CD1c-positive myeloid dendritic cell (primary cell): Measurements from ENCODE around the gene COL12A1.

Experiments
- DNase-seq: peaks from one replicate; pipeline ENCODE4 v3.0.0-alpha.2; 2016; ENCODE audit errors: extremely low spot score

Gene COL12A1

DNA sequence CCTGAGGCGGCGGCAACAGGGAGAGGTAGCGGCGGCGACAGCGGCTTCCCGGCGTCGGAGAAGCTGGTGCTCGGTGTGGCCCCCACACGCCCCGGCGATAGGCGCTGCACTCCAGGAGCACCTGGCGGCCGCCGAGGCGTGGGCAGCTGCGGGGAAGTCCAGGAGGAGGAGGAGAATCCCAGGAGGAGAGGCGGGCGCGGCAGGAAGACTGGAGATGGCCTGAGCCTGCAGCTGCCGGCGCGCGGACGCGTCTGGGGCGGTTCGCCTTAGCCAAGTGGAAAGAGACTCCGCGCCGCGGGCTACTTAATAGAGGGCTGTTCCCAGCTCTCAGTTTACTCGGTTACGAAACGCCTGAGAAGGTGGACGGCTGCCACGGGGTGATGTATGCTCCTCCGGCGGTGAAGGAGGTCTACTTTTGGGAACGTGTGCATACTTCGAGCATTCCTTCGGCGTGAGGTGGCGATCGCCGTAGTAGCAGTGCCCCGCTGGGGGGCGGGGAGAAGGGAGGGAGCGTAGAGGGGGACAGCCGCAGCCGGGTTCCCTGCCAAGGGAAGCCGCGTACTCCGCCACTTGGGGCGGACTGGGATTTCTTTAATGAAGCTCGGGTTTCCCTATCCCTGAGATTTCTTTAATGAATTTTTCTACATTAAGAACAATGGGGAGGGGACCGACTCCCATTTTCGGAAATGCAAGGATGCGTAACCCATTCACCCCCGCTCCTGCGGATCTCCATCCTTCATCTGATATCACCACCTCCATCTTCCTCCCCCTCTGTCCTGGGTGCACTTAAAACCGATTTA, at the start of gene COL12A1:
TSS of gene COL12A1 (minus strand) at position 278 of the 800 bp plus-strand sequence. CDS start 3,261 bp downstream, outside the sequence.
- DNase-seq = no peak

DNA sequence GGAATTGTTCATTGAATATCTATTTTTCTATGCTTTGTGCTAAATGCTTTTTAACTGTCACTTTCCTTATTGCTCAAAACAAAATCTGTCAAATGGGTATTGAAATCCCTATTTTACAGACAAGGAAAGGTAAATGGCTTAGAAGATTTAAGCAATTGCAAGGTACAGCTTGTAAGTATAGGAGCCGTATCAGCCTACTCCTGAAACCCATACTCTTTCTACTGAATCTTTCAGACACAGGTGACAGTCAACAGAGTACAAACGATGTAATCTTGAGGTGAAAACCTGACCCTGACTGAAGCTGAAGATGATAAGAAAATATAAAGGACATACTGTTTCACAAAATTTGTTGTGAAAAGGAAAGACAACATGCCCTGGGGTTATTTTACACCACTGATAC, 44.7 kb upstream of the COL12A1 start:
- DNase-seq = no peak

DNA sequence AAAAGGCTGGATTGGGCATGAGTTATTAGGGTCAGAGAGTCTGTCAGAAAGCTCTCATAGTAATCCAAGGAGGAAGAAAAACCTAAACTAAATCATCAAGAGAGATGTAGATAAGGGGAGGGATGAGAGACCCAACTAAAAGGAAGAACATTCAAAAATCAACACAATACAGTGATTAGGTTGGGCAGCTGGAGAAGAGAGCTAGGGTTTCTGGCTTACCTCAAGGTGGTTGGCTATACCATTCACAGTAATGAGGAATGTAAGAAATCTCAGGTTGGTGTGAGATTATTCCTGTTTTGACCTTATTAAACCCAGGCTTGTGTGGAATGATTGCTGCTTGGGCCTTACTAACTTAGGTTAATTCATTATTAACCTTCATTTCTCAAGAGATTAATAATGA, 44.0 kb upstream of the COL12A1 start:
- no peak for DNase-seq

DNA sequence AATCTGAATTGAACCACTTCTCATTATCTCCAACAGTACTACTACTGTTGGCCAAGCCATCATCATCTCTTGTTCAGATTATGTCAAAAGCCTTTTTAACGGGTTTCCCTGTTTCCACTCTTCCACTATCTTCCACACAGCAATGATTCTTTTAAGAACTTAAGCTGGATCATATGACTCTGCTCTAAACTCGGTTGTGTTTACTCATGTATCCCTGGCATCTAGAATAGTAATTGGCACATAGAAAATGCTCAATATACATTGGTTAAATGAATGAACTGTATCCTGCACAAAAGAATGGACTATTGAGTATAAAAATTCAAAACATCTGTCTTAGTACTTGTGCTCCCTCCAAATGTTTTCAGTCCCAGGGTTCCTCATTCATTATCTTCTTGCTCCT, 40.5 kb upstream of the COL12A1 start:
- DNase-seq = no peak

DNA sequence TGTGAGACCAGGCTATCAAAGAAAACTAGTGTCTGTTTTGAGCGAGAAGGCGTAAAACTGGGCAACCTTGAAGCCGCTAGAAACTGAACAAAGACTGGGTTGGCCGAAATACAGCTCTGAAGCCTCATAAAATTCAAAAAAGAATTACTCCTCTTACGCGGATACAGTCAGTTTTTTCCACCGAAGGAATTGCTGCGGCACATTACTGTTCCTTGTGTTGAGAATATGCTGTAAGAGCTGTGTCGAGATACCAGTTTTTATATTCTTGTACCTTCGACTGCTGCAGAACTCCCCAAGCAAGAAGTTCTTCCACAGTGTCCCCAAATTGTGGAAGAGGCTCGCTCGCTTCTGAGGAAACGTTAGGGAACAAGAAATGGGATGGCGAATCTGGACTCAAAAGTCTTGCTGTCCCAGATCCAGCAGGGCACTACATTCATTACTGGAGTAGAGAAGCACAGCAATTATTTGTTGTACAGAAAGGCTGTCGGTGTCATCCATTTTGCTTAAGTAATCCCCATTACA, 38.3 kb upstream of the COL12A1 start:
- peak; percentile 38 for DNase-seq

DNA sequence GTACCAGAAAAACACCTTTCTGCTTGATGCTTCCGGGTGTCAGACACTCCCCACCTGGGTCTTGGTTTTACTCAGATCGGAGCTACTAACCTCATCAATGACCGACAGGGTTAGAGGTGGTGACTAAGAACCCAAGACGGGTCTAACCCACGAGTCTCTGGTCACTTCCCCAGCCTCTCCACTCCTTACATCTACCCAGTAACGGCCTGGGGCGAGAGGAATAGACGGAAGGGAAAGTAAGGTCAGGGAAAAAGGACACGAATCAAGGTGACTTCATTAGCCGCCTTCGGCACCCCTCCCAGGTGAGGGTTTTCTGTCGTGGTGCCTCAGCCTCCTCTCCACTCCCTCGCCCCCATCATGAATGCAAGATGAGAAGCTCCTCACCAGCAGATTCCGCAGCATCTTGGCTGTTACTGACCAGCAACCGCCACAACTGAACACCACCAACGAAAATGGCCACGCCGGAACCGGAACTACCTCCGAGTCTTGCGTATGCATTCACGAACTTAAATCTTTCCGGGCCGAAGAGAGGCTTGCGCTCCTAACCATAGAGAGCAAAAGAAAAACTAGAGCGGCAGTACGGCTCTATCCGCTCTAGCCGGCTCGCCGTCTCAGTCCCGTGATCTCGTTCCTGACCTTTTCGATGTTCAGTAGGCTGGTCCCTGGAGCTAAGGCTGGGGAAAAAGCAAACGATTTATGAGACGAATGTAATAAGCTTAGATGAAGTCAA, 37.6 kb upstream of the COL12A1 start, which contains the start of gene COX7A2:
TSS of gene COX7A2 (minus strand) at position 469 of the 730 bp plus-strand sequence. CDS start at position 402, 67 bp downstream.
- DNase-seq = peak; percentile 96

DNA sequence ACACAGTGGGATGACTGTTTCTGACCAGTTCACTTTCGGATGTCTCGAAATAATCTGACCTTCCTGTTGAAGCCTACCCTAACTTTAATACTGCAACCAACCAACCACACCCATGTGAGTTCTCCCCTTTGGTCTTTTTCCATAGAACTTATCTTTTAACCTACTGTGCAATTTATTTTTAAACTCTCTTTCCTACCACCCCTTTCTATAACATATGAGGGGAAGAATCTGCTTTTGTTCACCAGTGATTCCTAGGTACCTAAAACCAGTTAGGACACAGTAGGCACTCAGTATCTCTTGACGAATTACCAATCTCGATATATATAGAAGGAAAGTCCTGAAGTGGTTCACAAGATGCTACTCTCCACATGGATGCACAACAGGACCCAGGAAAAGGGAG, 30.8 kb upstream of the COL12A1 start:
- no peak for DNase-seq

DNA sequence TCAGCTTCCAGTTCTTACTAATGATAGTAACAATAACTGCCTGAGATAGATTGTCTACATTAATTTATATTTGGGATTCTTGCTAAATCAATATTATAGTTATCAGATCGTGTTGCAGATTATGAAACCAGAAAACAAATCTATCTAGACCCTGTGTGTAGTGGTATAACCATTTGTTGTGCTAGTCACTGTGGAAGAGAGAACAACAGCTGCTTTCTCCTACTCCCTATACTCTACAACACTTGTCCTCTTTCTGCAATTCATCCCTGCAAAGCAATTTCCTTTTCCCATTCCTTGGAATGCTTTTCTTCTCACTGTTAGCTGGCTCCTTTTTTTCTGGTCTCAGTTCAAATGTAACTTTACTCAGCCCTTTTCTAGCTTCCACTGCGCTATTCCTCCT, 29.4 kb upstream of the COL12A1 start:
- DNase-seq = no peak

DNA sequence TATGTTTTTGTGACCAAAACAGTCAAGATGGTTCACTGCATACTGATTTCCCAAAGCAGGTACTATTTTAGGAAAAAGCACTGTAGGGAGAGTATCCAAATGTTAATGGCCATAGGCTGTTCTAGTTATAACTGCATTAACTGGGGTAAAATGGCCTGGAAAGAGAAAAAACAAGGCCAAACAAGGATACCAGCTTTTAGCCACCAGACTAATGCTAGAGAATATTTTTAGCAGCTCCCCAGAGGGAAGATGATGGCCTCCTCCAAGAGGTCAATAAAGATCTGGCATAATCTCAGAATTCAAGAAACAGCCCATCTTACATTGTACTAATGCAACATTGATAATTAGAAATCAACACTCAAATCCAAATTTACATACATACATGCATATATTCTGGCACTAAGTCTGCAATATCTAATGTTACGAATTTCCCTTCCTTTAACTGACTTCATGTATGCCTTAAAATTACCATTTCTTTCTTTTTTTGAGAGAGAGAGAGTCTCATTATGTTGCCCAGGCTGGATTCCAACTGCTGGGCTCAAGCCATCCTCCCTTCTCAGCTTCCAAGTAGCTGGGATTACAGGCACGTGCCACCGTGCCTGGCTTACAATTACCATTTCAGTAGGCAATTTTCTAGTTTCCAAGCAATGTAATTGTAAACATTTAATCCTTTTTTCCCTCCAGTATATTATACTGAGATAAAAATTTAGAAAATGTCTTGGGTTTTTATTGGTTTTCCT, 28.4 kb upstream of the COL12A1 start:
- no peak for DNase-seq

DNA sequence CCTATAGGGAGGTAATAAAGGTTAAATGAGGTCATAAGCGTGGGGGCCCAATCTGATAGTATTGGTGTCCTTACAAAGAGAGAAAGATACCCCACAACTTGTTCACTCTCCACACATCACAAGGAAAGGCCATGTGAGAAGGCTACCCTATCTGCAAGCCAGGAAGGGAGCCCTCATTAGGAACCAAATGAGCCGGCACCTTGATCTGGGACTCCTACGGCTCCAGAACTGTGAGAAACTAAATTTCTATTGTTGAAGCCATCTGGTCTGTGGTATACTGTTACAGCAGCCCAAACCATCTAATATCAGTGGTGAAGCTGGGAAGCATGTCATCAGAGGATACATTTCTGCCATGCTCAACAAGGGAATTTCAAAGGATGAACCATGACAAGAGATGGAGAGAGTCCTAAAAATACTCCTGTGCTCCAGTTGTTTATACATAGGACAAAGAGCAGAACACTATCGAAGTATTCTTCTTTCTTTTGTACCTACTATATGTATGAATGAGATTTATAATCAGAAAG, 27.3 kb upstream of the COL12A1 start:
- DNase-seq = no peak

DNA sequence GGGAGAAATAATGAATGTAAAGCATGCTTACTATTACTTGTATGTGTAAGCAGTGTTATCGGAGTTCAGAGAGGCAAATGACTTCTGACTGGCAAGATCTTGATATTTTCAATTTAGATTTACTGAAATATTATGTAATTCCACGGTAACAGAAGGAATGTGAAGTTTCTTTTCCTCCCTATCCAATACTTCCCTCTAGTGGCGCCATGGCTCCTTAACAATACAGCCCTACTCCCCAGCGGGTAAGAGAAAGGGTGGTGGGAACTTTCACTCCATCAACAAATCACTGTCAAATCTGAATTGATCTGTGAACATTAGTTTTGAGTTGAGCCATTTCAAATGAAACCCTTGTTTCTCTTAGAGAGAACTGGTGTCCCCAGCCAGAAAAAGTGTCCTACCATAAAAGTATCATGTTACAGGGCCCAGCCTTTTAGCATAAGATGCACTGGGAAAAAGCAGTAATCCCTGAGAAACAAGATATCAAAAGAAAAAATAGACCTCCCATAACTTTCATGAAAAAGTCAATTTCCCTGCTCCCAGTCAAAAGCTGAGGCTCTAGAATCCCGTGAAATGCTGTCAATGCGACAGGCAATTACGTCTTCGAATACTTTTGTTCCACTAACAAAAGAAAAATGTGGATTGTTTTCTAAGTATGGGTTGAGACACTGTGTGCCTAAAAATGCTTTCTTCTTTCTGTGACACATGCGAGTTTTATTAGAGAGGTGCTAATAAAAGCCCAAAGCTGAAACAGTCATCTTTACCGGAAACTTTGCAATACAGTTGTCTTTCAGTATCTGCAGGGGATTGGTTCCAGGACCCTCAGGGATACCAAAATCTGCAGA, 24.9 kb upstream of the COL12A1 start:
- peak; percentile 18 for DNase-seq

DNA sequence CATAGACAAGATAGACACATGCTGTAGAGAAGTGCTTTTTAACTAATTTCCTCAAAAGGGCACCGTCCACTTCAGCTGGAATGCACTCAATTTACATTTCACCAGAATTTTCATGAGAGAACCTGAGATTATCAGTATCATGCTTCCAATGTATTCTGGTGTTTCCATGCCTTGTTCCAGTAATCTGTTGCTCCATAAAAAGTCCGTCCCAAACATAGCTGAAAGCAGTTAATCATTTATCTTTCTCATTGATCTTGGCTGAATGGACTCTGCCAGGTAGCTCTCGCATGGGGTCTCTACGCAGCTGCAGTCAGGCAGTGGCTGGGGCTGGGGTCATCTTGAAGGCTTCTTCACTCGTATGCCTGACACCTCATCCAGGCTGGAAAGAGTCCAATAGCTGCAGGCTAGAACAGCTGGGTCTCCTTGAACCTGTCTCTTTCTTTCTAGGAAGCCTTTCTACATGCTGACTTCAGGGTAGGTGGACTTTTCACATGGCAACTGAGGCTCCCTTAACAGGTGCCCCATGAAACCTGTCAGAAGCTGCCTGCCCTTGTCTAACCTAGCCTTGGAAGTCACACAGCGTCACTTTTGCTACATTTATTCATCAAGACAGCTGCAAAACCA, 18.6 kb upstream of the COL12A1 start:
- DNase-seq = no peak

DNA sequence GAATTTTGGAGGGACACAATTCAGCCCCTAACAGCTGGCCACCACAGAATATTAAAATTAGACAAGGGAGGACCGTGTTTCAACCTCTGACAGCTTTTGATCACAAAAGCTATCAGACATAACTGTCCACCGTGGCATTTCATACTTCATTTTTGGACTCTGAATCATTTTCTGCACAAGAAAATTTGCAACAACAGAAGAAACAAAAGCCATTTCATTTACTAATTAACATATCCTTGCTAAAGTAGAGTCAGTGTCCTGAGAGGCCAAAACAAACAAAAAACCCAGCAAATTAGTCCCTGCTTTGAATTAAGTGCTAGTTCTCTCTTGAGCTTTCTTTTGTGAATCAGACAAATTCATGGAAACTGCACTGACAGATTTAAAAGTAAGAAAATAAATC, 17.6 kb upstream of the COL12A1 start:
- DNase-seq = no peak

DNA sequence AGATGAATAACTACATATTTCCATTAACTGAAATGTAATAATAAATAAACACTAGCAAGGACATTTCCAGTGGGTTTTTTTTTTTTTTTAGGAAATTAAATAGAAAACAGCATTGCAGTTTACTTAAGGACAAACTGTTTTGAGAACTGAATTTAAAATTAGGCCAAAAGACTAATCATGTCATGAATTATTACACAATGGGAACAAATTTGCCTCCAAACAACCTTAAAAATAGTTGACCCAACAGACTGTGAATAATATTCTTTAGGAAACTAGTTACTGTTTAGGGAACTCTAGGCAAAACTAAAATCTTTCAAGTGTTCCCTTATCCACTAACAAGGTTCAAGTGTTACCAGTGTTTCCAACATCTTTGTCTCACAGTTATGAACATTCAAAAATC, 16.4 kb upstream of the COL12A1 start:
- no peak for DNase-seq

DNA sequence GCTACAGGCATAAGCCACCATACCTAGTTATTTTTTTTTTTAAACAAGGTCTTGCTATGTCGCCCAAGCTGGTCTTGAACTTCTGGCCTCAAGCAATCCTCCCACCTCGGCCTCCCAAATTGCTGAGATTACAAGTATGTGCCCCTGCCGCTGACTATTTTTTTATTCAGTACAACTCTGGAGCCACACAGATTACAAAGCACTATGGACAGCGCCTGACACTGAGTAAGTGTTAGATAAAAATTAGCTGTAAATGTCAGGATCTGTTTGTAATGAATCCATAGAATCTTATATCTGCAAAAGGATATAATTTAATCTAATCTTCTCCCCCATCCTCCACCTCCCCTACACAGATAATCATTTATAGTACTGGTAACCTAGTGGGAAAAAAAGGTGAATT, 15.3 kb upstream of the COL12A1 start:
- DNase-seq = no peak

DNA sequence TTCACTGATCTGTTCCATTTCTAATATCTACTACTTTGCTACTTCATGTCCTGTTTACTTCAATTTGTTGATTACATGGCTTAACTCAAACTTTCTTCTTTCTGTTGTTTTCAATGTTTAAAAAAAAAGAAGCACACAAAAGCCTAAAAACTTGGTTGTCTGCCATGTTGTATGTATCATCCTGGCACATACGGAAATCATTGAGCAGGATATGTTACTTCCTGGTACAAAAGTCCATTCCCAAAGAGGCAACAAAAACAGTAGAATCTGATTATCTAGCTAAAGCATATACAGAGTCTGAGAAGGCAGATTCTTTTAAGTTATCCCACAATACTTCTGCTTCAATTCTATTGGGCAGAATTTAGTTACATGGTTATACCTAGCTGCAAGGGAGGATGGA, 14.5 kb upstream of the COL12A1 start:
- DNase-seq = no peak

DNA sequence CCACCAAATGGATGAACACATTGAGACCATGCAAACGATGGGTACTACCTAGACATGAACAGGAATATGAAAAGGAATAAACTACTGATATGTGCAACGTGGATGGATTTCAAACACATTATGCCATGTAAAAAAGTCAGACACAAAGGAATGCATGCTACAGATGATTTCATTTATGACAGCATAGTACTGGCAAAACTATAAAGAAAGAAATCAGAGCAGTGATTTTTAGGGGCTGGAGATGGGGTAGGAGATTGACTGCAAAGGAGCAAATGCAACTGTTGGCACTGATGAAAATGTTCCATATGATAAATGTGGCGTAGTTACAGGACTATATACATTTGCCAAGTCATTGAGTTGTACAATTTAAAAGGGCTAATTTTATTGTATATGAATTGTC, 13.4 kb upstream of the COL12A1 start:
- DNase-seq = no peak

DNA sequence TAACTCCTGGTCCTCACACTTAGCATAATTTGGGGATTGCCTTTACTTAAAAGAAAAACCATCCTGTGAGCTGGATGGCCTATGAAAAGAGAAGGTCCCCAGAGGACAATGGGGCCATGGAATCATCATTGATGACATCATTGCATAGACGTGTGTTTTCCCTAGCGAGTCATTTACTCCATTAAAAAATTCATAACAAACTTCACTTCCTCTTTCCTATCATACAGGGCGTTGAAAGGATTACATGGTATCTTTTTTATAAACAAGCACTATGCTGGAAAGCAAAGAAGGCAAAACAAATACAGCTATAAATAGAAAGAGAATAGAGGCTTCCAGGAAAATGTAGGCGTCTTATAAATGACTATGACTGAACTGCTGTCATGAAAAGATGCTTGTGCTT, 11.3 kb upstream of the COL12A1 start:
- peak; percentile 49 for DNase-seq

DNA sequence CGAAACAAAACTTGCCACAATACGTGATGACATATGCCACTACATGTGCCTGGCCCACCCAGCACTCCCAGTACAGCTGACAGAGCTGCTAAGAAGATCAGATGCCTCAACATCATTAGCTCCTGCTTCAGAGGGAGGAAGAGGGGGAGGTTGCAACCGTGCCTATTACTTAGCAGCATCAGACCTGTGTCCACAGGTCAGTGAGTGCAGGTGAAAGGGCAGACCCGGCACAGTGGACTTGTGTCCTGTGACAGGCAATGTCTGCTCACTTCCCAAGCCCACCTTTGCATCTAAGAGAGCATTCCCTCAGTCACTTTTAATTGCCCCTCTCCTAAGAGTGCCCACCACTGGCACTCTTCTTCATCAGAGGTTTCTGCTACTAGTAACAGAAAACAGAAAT, 9.4 kb upstream of the COL12A1 start:
- DNase-seq = no peak

DNA sequence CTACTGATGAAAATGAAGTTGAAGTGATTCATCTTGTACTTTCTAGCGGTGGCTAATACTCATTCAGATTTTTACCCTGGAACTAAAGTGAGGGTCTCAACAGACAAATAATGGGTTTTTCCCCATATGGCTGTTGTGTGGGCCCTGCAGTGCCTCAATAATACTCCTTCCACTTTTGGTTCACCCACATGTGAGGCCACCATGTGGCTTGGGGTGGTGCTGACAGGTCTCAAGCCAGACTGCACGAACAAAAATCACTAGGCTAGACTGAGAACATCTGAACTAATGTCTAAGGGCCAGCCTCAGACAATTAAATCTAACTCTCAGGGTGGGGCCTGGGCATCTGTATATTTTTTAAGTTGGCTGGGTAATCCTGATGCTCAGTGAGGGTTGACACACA, 7.9 kb upstream of the COL12A1 start:
- DNase-seq = no peak

DNA sequence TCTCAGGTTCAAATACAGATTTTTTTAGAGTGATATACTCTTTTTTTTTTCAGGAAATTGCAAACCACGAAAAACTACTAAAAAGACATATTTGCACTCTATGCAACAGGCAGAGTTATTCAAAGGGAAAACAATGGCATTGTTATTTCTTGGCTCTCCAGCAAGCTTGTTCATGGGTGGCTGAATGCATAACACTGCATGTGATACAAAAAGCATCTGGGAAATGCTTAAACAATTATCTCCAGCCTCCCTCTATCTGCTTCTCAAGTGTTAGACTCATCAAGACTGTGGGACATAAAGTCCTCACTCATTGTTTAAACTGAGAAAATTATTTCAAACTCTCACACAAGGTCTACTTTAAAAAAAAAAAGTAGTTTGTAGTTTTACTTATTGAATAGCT, 7.3 kb upstream of the COL12A1 start:
- no peak for DNase-seq
